A549 treated with CpdA at 1 μM for 4 hours (cell line): Measurements from ENCODE around the gene OOEP. TPM values are rescaled to one million over a fixed set of nuclear protein-coding genes. Genes with fewer than 3 reads are reported as not detected.

Source experiments
- total RNA-seq: library from RNA; stranded (reverse); fragments of 200-300 nt; extraction: Qiagen RNA extraction; gene quantifications from 5 replicates; pipeline ENCODE4 v1.2.3, GENCODE V29; 2022; ENCODE audit warnings: low read depth

The OOEP gene
- total RNA-seq = not detected in 5 replicates

GRCh38 chr6:73369563-73369962 is at the start of gene OOEP:
TSS of gene OOEP (minus strand) at chr6:73369897. CDS start at chr6:73369792, 105 bp downstream.

GRCh38 chr6:73394577-73395354 is 25.1 kb upstream of the OOEP start, which contains the start of gene DDX43:
TSS of gene DDX43 (plus strand) at chr6:73394828. CDS start at chr6:73394906, 78 bp downstream.

DNA sequence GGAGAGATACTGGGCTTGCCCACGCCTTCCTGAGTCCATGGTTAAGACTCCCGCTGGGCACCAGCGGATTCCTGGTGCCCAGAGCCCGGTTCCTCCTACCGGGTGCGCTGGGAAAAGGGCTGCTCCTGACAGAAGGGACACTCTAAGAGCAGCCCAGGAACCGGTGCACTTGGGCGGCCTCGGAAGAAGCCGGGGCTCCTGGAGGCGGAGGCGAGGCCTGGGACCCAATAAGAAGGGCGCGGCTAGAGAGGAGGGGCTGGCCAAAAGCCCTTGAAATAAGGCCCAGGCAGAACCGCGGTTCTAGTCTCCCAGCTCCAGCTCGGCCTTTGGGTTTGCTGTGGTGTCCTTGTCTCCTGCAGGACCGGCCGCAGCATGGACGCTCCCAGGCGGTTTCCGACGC is 7.3 kb downstream of the OOEP start, which contains the start of gene KHDC3L:
TSS of gene KHDC3L (plus strand) at position 301 of the 400 bp plus-strand sequence. CDS start at position 373, 72 bp downstream.

GRCh38 chr6:73353636-73354593 is 15.8 kb downstream of the OOEP start, which contains the start of gene DPPA5:
TSS of gene DPPA5 (minus strand) at chr6:73354276. CDS start at chr6:73354225, 51 bp downstream.

Other genes with a start within 250 kb of the OOEP start
- 0.25 to 0.66 TPM (median 0.31 TPM) in 3 of 5 replicates, not detected in the others for gene KHDC1L, start 144.4 kb downstream of the OOEP start, total RNA-seq
- 3.2 to 4.8 TPM (median 3.8 TPM) in 5 replicates for gene KHDC1, start 106.7 kb downstream of the OOEP start, total RNA-seq
- not detected in 5 replicates for gene DPPA5, start 15.6 kb downstream of the OOEP start, total RNA-seq
- not detected in 5 replicates for gene KHDC3L, start 7.2 kb downstream of the OOEP start, total RNA-seq
- not detected in 5 replicates for gene DDX43, start 24.9 kb upstream of the OOEP start, total RNA-seq
- gene CGAS, start 82.4 kb upstream of the OOEP start, total RNA-seq = 5.3 to 7.1 TPM (median 5.5 TPM) in 5 replicates
- gene MTO1, start 91.8 kb upstream of the OOEP start, total RNA-seq = 10.7 to 11.1 TPM (median 10.9 TPM) in 5 replicates
- gene EEF1A1, start 151.1 kb upstream of the OOEP start, total RNA-seq = 7,345 to 9,062 TPM (median 7,697 TPM) in 5 replicates